Keratinocyte (primary cell): Measurements from ENCODE around the gene FBH1.

Experiments
- EZH2 ChIP-seq: IDR thresholded peaks from one replicate; pipeline ENCODE4 v1.6.1; 2012; ENCODE audit warnings: inconsistent platforms, mild to moderate bottlenecking, low read length, moderate library complexity
- TF ChIP-seq, protein P1 (sequence below), 3 experiments: IDR thresholded peaks in 1 of 3; conservative IDR thresholded peaks in 1 of 3; optimal IDR thresholded peaks in 1 of 3; 2 replicates in 2 of 3; 3 replicates in 1 of 3; pipeline versions ENCODE3 to v1.5.1; 2011; ENCODE audit warnings: low read length in 3 of 3, mild to moderate bottlenecking in 3 of 3, moderate library complexity in 2 of 3, control low read depth in 1 of 3, inconsistent platforms in 1 of 3; ENCODE audit not compliant: insufficient read depth in 2 of 3; ENCODE audit errors: extremely low read depth in 1 of 3

DNA sequence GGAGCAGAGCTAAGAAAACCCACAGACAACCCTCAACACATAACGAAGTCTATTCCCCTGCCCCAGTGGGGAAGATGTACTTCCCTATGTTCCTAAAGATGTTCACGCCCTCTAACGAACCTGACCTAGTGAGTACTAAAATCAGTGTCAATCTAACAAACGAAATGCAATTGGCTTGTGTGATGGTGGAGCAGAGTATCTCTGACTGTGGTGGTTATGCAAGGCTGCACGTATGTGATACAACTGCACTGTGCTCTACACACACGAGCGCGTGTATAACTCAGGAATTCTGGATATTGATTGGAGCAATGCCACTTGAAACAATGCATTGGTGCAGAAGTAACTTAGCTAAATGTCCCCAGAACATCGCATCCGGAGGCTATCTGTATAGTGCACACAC lies 1.7 kb upstream of the FBH1 start:
- TF ChIP-seq, protein P1, sequence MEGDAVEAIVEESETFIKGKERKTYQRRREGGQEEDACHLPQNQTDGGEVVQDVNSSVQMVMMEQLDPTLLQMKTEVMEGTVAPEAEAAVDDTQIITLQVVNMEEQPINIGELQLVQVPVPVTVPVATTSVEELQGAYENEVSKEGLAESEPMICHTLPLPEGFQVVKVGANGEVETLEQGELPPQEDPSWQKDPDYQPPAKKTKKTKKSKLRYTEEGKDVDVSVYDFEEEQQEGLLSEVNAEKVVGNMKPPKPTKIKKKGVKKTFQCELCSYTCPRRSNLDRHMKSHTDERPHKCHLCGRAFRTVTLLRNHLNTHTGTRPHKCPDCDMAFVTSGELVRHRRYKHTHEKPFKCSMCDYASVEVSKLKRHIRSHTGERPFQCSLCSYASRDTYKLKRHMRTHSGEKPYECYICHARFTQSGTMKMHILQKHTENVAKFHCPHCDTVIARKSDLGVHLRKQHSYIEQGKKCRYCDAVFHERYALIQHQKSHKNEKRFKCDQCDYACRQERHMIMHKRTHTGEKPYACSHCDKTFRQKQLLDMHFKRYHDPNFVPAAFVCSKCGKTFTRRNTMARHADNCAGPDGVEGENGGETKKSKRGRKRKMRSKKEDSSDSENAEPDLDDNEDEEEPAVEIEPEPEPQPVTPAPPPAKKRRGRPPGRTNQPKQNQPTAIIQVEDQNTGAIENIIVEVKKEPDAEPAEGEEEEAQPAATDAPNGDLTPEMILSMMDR (optimal IDR thresholded peaks at IDR 0.05 in 1 of 3, IDR thresholded peaks at IDR 0.05 in 1 of 3, conservative IDR thresholded peaks at IDR 0.05 in 1 of 3; ENCODE audit: extremely low read depth in 1 of 3, insufficient read depth in 2 of 3, low read length in 3 of 3) = no peak
- TF ChIP-seq EZH2 = no peak
